Fibroblast of gingiva (primary cell): ENCODE results near the gene USE1.

ENCODE experiments used
- DNase-seq: peaks from one replicate; pipeline ENCODE4 v3.0.0-alpha.2; 2011; ENCODE audit warnings: low read depth

USE1 gene

DNA sequence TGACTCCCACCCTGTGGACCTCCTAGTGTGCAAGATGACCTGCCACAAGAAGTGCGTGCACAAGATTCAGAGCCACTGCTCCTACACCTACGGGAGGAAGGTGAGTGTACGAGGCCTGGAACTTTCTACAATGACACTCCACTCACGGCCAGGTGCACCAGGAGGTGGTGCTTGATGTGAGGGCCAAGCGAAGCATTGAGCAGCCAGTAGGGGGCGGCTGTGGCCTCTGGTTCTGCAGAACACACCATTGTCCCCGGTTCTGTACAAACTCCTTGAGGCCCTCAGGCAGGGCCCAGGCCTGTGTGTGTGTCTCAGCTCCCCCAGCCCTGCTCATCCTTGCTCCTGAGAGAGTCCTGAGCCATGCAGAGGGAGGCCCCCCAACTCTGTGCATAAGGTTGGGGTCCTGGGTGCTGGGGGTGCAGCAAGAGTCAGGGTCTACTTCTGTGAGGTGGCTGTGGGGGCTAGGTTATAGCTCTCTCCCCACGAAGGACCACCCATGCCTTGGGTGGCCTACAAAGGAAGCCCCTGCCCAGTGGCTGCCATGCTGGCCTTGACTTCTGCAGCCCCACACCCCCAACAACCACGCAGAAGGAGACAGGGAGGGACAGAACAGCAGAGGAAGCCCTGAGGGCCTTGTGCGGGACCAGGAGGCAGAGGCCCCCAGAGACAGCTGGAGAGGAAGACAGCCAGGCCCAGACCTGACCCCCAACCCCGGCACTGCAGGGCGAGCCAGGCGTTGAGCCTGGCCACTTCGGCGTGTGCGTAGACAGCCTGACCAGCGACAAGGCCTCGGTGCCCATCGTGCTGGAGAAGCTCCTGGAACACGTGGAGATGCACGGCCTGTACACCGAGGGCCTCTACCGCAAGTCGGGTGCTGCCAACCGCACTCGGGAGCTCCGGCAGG lies 9.7 kb upstream of the USE1 start:
- DNase-seq: peak; percentile 33

DNA sequence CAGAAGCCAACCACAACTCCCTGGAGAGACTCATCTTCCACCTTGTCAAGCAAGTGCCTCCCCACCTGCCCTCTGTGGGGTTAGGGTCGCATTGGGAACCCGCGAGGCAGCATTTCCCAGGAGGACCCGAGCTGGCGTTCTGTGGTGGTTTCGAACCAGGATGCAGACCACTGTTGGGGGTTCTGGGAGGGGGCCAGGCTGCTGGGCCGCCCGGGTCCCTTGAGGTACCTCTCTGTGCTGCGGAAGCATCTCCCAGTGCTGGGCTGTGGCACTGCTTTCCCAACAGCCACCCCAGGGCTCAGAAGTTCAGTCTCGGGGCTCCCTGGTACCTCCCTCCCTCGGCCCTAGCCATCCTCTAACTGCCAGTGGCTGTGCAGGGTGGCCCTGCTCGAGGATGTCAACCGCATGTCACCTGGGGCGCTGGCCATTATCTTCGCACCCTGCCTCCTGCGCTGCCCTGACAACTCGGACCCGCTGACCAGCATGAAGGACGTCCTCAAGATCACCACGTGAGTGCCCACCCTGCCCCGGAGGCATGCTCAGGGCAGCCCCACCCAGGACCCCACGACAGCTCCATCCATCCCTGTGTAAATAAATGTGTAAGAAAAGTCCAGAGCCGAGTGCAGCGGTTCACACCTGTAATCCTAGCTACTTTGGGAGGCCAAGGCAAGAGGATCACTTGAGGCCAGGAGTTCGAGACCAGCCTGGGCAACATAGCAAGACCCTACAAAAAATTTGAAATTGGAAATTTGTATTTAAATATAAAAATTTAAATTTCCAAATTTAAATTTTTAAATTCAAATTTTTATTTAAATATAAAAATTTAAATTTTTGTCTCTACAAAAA lies 8.2 kb upstream of the USE1 start:
- no peak for DNase-seq

DNA sequence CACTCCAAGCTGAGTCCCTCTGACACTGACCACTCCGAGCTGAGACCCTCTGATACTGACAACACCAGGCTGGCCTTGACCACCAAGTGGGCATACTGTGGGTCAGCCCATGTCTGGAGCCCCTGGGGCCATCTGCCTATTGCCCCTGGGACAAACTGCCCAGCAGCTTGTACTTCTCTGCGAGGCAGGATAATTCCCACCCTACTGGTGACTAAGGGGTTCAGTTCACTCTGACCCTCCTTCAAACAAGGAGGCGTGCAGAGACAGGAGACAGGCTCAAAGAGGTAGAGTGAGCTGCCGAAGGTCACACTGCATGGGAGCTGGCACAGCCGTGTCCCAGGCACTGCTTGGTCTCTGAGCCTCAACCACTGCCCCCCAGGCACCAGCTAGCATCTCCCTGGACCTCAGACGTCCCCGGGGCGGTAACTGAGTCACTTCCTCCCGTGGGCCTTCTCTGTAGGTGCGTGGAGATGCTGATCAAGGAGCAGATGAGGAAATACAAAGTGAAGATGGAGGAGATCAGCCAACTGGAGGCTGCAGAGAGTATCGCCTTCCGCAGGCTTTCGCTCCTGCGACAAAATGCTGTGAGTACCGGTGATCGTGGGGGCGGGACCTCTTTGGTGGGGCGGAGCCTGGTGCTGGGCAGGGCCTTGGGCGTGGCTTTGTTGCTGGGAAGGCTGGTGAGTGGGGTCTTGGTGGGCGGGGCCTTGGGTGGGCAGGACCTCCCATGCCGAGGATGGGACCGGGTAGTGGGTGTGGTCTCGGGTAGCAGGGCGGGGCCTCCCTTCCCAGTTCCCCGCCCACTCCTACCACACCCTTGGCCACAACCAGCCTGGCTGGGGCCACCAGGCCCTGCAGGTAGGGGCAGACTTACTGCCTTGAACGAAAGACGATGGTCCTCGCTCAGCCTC lies 5.8 kb upstream of the USE1 start:
- DNase-seq: no peak

DNA sequence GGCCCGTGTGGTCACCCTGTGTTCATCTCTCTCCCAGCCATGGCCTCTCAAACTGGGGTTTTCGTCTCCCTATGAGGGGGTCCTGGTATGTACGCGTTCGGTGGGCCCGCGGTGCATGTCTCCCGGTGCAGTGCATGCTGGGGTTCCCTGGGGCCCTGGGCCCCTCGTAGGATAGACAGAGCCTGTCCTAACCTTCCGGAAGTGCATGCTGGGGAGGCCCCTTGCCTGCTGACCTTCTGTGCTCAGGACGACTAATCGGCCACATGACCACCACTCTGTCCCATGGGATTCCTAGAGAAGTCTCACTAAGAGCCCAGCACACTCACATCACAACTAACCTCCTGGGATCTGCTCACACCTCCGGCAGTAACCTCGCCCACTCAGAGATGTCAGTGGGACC lies 4.9 kb upstream of the USE1 start:
- no peak for DNase-seq

DNA sequence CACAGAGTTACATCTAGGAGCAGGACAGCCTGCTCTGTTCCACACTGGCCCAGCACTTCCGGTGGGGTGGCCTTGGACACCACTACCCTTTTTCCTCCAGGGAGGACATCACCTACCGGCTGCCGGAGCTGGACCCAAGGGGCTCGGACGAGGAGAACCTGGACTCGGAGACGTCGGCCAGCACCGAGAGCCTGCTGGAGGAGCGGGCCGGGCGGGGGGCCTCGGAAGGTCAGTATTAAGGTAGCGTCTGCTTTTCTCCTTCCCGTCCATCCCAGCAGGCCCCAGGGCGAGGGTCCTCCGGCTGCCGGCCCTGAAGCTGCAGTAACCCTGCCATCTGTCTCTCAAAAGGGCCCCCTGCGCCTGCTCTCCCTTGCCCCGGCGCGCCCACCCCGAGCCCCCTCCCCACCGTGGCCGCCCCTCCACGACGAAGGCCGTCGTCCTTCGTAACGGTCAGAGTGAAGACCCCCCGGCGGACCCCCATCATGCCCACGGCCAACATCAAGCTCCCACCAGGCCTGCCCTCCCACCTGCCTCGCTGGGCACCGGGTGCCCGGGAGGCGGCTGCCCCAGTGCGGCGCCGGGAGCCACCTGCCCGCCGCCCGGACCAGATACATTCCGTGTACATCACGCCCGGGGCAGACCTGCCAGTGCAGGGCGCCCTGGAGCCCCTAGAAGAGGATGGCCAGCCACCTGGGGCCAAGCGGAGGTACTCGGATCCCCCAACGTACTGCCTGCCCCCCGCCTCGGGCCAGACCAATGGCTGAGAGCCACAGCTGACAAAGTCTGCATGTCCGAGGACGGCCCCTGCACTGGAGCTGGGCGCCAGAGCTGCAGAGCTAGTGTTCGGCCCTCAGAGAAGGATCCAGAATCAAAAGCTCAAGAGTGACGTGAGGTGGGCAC lies 3.4 kb upstream of the USE1 start:
- no peak for DNase-seq

DNA sequence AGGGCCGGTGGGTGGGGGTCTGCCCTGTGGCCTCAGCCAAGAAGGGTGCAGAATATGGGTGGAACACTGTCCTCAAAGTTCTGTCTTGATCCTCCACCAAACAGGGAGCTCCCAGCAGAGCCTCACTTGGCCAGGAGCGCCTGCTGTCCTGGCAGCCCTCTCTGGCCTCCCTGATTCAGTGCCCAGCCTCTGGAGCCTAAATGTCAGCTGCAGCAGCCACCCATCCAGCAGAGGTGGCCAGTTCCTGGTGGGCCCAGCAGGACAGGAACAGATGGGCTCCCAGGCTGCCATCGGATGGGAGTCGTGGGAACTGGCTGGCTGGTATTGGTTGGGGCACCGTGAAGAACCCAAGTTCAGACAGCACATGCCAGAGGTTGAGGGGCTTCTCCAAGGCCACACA lies 1.8 kb upstream of the USE1 start:
- no peak for DNase-seq

DNA sequence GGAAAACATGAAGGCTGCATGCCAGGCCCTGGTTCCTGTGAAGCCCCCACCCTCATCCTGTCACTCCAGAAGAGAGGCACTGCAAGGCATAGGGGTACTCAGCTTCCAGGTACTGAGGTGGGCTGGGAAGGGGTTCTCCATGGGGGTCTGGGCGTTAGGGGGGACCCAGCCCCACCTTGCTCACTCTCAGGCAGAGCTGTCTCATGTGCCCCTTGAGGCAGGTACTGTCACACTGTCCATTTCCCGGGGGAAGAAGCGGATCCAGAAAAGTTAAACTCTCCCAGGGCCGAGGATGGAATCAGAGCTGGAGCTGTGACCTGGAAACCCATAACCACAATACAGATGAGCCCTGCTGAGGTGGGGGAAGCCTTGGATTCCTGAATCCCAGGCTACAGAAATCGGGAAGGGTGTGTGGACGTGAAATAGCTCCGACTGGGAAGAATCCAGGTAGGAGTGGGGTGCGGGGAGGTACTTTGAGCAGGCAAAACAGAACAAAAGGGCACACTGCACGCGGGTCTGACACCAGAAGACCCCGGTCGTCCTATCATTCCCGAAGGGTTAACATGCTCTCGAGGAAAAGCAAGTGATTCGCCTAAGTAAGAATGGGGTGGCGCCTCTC lies 540 bp upstream of the USE1 start:
- no peak for DNase-seq

DNA sequence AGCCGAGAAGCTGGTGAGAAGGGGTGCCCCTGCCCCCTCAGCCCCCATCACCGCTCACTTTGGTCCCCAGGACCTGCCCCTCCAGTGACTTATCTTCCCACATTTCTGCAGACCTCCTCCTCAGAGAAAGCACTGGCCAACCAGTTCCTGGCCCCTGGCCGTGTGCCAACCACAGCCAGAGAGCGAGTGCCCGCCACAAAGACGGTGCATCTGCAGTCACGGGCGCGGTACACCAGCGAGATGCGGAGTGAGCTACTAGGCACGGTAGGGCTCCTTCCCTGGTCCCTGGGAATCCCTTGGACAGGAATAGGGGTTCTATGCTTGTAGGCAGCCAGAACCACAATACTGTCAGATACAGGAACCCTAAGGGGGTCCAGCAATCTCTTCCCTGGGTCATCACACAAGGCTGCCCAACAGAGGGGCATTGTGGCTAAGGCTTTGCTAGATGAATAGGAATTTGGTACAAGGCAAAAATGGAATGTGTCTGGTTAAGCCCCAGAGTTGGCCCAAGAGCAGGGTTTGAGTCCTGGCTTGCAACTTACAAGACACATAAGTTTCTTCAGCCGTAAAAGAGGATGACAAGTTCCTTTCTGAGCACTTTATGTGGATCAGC lies 1.0 kb downstream of the USE1 start:
- no peak for DNase-seq

DNA sequence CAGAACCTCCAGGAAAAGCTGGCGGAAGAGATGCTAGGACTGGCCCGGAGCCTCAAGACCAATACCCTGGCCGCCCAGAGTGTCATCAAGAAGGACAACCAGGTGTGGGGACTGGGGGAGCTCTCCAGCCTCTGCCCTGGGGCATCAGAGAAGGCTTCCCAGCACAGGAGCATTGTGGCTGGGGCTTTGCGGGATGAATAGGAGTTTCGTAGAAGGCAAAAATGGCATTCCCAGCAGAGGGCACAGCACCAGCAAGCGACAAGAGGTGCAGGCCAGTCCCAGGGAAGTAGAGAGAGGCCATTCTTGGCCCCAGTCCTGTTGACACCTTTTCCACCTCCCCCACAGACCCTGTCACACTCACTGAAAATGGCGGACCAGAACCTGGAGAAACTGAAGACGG lies 4.1 kb downstream of the USE1 start:
- DNase-seq: no peak

DNA sequence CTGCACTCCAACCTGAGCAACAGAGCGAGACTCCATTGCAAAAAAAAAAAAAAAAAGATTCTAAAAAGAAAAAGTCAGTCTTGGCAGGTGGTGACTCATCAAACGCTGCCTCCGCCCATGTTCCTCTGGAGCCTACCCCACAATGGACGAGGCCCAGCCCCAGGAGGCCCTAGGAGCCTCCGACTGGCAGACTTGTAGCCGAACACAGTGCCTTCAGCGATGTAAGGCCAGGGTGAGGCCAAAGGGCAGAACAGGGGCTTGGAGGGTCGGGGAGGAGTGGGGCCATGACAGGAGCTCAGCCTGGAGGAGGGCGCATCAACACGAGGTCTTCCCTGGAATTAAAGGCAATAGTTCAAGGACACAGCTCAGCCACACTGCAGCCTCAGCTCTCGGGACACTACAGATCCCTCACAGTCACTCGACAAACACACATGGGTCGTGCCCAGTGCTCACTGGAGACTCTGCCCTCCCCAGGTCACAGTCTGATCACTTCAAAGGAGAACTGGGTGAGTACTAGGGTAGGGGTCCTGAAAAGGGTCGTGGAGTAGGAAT lies 5.1 kb downstream of the USE1 start:
- DNase-seq: peak; percentile 70

DNA sequence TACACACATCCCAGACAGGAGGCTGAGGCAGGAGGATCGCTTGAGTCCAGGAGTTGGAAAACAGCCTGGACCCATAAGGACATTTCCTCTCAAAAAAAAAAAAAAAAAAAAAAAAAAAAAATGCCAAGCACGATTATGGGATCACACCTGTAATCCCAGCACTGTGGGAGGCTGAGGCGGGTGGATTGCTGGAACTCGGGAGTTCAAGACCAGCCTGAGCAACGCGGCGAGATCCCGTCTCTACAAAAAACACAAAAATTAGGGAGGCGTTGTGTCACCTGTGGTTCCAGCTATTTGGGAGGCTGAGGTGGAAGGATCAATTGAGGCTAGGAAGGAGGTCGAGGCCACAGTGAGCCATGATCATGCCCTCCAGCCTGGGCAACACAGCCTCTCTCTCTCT lies 9.9 kb downstream of the USE1 start:
- no peak for DNase-seq

DNA sequence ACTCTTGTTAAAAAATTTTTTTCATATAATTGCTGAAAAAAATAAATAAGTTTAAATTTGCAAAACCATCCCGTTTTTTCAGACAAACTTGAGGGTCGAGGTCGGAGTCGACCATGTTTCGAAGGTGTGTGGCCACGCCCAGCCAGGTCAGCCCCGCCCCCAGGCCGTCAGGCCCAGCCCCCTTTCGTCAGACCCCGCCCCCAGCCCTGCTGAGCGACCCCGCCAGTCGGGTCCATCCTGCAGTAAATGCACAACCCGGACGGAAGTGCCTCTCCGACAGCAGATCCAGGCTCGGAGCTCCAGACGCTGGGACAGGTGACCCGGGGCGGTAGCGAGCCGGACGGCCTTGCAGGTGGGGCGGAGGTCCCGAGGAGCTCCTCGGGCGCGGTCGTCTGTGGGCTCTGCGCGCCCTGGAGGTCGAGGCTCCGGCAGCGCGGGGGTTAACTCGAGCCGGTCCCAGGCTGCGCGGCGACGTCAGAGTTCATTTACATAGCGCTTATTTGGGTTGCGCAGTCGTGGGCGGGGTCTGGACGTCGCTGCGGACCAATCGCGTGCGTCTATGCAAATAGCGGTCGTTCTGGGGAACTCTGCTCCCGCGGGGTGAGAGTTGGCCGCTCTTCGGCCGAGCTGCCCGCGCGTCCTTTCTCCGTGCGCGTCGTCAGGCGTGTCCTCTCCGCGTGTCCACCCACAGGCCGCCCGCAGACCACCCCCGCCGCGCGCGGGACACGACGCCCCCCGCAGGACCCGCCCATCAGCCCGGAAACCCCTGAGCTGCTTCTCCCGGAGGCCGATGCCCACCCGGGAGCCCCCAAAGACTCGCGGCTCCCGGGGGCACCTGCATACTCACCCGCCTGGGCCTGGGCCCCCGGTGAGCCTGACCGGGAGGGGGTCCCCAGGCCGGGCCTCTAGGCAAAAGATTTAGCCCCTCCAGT lies 11.1 kb downstream of the USE1 start, which contains the start of gene OCEL1:
OCEL1 (plus strand) TSS at position 225 of the 932 bp plus-strand sequence; CDS start at position 247, 22 bp downstream.
- DNase-seq: peak; percentile 97

DNA sequence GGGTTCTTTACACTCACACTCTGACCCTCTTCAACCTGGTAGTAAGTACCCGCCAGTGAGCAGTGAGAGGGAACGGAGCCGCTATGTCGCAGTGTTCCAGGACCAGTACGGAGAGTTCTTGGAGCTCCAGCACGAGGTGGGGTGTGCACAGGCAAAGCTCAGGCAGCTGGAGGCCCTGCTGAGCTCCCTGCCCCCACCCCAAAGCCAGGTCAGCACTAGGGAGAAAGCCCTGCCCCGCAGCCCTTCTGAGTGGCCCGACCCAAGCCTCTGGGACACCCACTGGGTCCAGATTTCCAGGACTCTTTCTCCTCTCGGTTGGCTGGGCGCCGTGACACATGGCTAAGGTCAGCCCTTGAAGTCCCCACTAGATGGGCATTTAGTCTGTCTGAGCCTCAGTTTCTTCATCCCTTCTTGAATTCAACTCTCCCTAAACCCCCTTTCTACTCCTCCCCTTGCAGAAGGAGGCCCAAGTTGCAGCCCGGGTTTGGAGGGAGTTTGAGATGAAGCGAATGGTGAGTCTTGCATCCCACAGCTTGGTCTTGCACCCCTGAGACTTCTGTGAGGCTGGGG lies 12.7 kb downstream of the USE1 start:
- DNase-seq: no peak

DNA sequence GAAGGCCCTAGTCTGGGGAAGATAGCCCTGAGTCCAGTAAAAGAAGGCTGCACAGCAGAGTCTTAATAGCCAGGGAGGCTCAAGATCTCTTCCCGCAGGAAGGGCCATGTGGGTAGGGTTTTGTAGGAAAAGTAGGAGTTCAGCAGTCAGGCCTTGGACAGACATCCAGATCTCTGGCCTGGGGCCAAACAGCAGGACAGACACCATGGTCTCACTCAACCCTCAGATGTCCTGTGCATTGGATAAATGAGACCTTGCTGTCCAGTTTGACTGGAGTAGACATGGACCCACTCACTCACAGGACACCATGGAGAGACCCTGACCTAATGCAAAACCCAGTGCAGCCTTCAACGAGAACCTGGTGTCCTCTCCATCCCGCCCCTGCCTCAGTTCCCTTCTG lies 14.7 kb downstream of the USE1 start:
- DNase-seq: no peak

DNA sequence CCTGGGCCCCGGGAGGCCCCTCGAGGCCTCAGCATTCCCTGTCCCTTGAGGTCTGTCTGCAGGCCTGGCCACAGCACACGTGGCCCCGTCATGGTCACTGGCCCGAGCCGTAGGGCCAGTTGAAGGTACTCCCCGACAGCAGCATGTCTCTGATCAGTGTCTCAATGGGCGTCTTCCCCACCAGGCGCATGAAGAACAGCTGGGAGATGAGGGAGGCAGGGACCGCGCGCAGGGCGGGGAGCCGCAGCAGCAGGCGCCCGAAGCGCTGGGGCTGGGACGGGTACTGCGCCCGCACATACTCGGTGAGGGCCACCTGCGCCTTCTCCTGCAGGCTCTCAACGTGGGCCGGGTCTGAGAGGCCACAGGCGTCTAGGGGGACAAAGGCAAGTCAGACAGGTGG lies 17.1 kb downstream of the USE1 start:
- DNase-seq: no peak

DNA sequence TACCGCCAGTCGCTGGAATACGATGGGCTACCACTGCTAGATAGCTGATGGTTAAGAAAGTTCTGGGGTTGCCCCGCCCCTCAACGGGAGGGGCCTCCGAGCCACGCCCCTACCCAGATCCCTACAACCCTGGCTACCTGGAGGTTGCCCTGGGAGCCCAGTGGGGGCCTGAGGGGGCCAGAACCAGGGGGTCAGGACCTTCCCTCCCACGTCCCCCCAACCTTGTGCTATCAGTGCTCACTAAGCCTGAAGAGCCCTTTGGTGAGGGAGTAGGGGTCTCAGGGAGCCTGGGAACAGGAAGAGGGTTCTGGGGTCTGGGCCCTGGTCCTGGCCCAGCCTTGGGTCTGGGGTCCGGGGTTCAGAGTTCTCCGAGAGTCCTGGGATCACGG lies 19.7 kb downstream of the USE1 start:
- DNase-seq: peak; percentile 31

DNA sequence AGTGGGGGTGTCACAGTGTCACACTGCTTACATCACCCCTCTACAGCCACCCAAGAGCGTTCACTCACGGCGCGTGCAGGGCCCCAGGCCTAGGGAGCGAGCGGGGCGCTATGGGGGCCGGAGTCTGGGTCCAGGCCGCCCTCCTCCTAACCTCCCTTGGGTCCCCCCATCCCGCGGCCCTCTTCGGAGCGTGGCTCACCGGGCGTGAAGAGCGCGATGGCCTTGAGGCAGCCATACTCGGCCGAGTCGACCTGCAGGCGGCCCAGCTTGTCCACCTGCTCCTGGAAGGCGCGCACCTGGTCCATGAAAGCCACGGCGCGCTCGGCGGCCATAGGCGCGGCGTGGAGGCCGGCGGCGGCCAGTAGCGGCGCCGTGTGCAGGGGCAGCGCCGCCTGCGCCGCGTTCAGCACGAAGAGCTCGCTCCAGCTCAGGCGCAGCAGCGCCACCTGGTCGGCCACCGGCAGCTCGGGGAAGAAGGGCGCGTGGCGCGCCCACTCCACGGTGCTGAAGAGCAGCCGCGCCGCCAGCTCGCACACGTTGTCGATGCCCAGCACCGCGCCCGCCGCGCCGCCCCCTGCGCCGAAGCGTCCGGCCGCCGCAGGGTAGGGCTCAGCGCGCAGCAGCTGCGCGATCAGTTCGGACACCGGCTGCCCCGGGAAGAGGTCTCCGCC lies 20.3 kb downstream of the USE1 start:
- DNase-seq: peak; percentile 68
